Hair follicular keratinocyte (primary cell): ENCODE measurements around the gene MCEE. TPM values are rescaled to one million over a fixed set of nuclear protein-coding genes. Genes with fewer than 3 reads are reported as not detected.

Experiments used
- total RNA-seq: library from RNA; depleted of rRNA; stranded (reverse); fragments of >200 nt; gene quantifications from 2 replicates; pipeline ENCODE4 v1.2.3, GENCODE V29; 2015

Gene MCEE
- total RNA-seq, result 6.4 and 7.3 TPM in 2 replicates

GRCh38 chr2:71130152-71130904, at the start of gene MCEE, which contains the start of gene MPHOSPH10:
TSS of gene MCEE (minus strand) at chr2:71130229. CDS start at chr2:71130219, 10 bp downstream.
TSS of gene MPHOSPH10 (plus strand) at chr2:71130634. CDS start at chr2:71130666, 32 bp downstream.

GRCh38 chr2:71068218-71069035, 61.6 kb downstream of the MCEE start, which contains the start of gene NAGK:
TSS of gene NAGK (plus strand) at chr2:71068648. CDS start at chr2:71068684, 36 bp downstream.

Other genes with a start within 250 kb of the MCEE start
- not detected in 2 replicates for gene VAX2, start 229.7 kb downstream of the MCEE start, total RNA-seq
- gene ATP6V1B1, start 194.3 kb downstream of the MCEE start, total RNA-seq, result not detected in 2 replicates
- gene ANKRD53, start 151.6 kb downstream of the MCEE start, total RNA-seq, result 0.27 TPM in 1 of 2 replicates, not detected in the other
- 20.1 and 32.2 TPM in 2 replicates for gene TEX261, start 135.4 kb downstream of the MCEE start, total RNA-seq
- gene NAGK, start 61.6 kb downstream of the MCEE start, total RNA-seq, result 35.9 and 58.8 TPM in 2 replicates
- gene MPHOSPH10, start 405 bp upstream of the MCEE start, total RNA-seq, result 12.6 and 18.8 TPM in 2 replicates
- gene PAIP2B, start 96.9 kb upstream of the MCEE start, total RNA-seq, result 1.1 and 1.5 TPM in 2 replicates
- 44.0 and 60.9 TPM in 2 replicates for gene ZNF638, start 201.6 kb upstream of the MCEE start, total RNA-seq